Measurements from ENCODE around the gene LRMDA. TPM values are rescaled to one million over a fixed set of nuclear protein-coding genes. Genes with fewer than 3 reads are reported as not detected.

Gene LRMDA
- total and polyA plus RNA-seq, 2 of the 4 experiments (the other 2 are of a cell fraction) = 0.07 TPM; not detected in 1

DNA sequence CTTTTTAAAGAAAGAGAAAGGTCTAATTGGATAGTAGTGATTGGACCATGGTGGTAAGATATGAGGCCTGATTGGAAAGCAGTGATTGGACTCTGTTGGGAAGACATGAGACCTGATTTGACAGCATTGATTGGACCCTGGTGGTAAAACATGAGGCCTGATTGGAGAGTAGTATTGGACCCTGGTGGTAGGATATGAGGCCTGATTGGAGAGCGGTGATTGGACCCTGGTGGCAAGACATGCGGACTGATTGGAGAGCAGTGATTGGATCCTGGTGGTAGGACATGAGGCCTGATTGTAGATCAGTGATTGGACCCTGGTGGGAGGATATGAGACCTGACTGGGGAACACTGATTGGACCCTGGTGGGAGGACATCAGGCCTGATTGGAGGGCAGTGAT lies 444.3 kb downstream of the LRMDA start:
- ATAC-seq (ENCODE audit: low read depth) = no peak
- no peak overlapping the region for H3K18ac ChIP-seq (ENCODE audit: low read depth, low read length)
- in situ Hi-C loops (cut with MboI; ENCODE audit: low sequenced_read_pairs) = no loop called here

More for the DNA sequence above, 444.3 kb downstream of the LRMDA start:
- Histone ChIP-seq H4K8ac (ENCODE audit: low read depth in 2 of 2, low read length in 2 of 2) (no peak overlapping the region), H4K91ac (ENCODE audit: insufficient read depth, low read depth, low read length) (no peak overlapping the region), H3K4me3 (ENCODE audit: insufficient read depth, low read depth, low read length) (no peak overlapping the region), H3K4me2 (ENCODE audit: low read depth, low read length) (no peak overlapping the region), H2AK9ac (replicated peaks; ENCODE audit: low read depth, low read length, poor library complexity) (no peak overlapping the region), H3K9me3 (ENCODE audit: control insufficient read depth, insufficient read depth, low read length) (0 out of 2 replicates have a peak, but pooled peaks cover 2% of the 10 kb centered on the region), H3K9ac (ENCODE audit: low read depth, low read length) (no peak overlapping the region), H3K36me3 (ENCODE audit: control insufficient read depth, insufficient read depth, low read length) (no peaks in the 10 kb centered on the region), H3K4ac (ENCODE audit: low read depth, low read length) (no peak overlapping the region), H3K27ac (ENCODE audit: insufficient read depth, low read length) (no peak overlapping the region), H3K4me1 (ENCODE audit: control insufficient read depth, insufficient read depth, low read length) (no peaks in the 10 kb centered on the region), H3K56ac (ENCODE audit: extremely low read depth, insufficient read depth, low read length) (no peak overlapping the region), H2BK120ac (ENCODE audit: low read depth, low read length) (no peak overlapping the region), H3K14ac (replicated peaks; ENCODE audit: low read depth, low read length) (no peak overlapping the region), H2AK5ac (ENCODE audit: low read depth, low read length) (no peak overlapping the region), H2BK20ac (ENCODE audit: low read depth, low read length) (no peak overlapping the region), H2BK5ac (ENCODE audit: low read depth, low read length, poor library complexity, severe bottlenecking) (no peak overlapping the region), H3K27me3 (ENCODE audit: control insufficient read depth, insufficient read depth, low read length) (peaks cover 2% of the 10 kb centered on the region; the same call in 1 of the 2 replicates), H4K5ac (ENCODE audit: low read depth, low read length) (no peak overlapping the region), H3K9me1 (ENCODE audit: insufficient read depth, low read length) (no peaks in the 10 kb centered on the region), H3K23ac (ENCODE audit: low read depth, low read length) (no peak overlapping the region), H2BK15ac (ENCODE audit: low read depth, low read length) (no peak overlapping the region), H4K20me1 (ENCODE audit: insufficient read depth, low read length) (no peaks in the 10 kb centered on the region), H3K79me1 (ENCODE audit: low read depth in 1 of 2, low read length in 2 of 2) (no peaks in the 10 kb centered on the region), H2AFZ (replicated peaks; ENCODE audit: low read length, poor library complexity) (no peak overlapping the region)
- dilution Hi-C loops (cut with HindIII; ENCODE audit: low sequenced_read_pairs, unreplicated experiment) (no loop called here), intact Hi-C loops (cut with micrococcal nuclease) (no loop called here)
- 100% methylated on average over 2 of the region's 2 CpGs; no CpG with 5 or more reads in 1 of the 2 experiments for WGBS, 2 experiments (ENCODE audit: extremely low coverage in 2 of 2, insufficient read length in 1 of 2)
- DNase-seq = no peak
- TF ChIP-seq FOS (IDR thresholded peaks at IDR 0.05; ENCODE audit: low read depth, low read length) (no peak), BHLHE40 (IDR thresholded peaks at IDR 0.05; ENCODE audit: low read depth, low read length) (no peak), SMC3 (IDR thresholded peaks at IDR 0.05; ENCODE audit: low read depth, low read length) (no peak), CEBPB (IDR thresholded peaks at IDR 0.05; ENCODE audit: low read depth, low read length) (no peak), NFE2L2 (IDR thresholded peaks at IDR 0.05; ENCODE audit: low read depth, low read length) (no peak), MAFK (IDR thresholded peaks at IDR 0.05; ENCODE audit: low read depth, low read length) (no peak), MAZ (IDR thresholded peaks at IDR 0.05; ENCODE audit: borderline replicate concordance, low read depth, low read length) (no peak), MXI1 (IDR thresholded peaks at IDR 0.05; ENCODE audit: borderline replicate concordance, low read depth, low read length) (no peak), RFX5 (IDR thresholded peaks at IDR 0.05; ENCODE audit: low read depth, low read length) (no peak)
- TF ChIP-seq, protein P1, sequence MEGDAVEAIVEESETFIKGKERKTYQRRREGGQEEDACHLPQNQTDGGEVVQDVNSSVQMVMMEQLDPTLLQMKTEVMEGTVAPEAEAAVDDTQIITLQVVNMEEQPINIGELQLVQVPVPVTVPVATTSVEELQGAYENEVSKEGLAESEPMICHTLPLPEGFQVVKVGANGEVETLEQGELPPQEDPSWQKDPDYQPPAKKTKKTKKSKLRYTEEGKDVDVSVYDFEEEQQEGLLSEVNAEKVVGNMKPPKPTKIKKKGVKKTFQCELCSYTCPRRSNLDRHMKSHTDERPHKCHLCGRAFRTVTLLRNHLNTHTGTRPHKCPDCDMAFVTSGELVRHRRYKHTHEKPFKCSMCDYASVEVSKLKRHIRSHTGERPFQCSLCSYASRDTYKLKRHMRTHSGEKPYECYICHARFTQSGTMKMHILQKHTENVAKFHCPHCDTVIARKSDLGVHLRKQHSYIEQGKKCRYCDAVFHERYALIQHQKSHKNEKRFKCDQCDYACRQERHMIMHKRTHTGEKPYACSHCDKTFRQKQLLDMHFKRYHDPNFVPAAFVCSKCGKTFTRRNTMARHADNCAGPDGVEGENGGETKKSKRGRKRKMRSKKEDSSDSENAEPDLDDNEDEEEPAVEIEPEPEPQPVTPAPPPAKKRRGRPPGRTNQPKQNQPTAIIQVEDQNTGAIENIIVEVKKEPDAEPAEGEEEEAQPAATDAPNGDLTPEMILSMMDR (conservative IDR thresholded peaks at IDR 0.05; ENCODE audit: low read depth, low read length) = no peak
- TF ChIP-seq, protein P2, sequence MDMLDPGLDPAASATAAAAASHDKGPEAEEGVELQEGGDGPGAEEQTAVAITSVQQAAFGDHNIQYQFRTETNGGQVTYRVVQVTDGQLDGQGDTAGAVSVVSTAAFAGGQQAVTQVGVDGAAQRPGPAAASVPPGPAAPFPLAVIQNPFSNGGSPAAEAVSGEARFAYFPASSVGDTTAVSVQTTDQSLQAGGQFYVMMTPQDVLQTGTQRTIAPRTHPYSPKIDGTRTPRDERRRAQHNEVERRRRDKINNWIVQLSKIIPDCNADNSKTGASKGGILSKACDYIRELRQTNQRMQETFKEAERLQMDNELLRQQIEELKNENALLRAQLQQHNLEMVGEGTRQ (IDR thresholded peaks at IDR 0.05; ENCODE audit: low read depth, low read length) = no peak
- TF ChIP-seq, protein P3, sequence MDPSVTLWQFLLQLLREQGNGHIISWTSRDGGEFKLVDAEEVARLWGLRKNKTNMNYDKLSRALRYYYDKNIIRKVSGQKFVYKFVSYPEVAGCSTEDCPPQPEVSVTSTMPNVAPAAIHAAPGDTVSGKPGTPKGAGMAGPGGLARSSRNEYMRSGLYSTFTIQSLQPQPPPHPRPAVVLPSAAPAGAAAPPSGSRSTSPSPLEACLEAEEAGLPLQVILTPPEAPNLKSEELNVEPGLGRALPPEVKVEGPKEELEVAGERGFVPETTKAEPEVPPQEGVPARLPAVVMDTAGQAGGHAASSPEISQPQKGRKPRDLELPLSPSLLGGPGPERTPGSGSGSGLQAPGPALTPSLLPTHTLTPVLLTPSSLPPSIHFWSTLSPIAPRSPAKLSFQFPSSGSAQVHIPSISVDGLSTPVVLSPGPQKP (IDR thresholded peaks at IDR 0.05; ENCODE audit: borderline replicate concordance, low read depth, low read length) = no peak
- POLR2A ChIA-PET (ENCODE audit: unreplicated experiment) = no interaction called here
- no TSS peak for BruUV-seq (replicated peaks)
- CTCF ChIA-PET = no interaction called here

All from IMR-90 (cell line).